T-helper 17 cell (primary cell): ENCODE measurements around the gene TSPAN14. TPM values are rescaled to one million over a fixed set of nuclear protein-coding genes. Genes with fewer than 3 reads are reported as not detected.

Source experiments
- ATAC-seq: fragments of 150-1000 bp; cut with Tn5 transposase; 2 replicates; pipeline ENCODE4 v1.10.0; 2021; ENCODE audit warnings: mild to moderate bottlenecking, moderate library complexity
- DNase-seq, 3 donors: peaks; one replicate each; pipeline versions ENCODE4 v3.0.0 to v3.0.0-alpha.2; 2020 to 2021
- H3K9me3 ChIP-seq: one replicate; pipeline ENCODE4 v1.7.0; 2013; ENCODE audit warnings: low read length, mild to moderate bottlenecking; ENCODE audit not compliant: control insufficient read depth, poor library complexity, severe bottlenecking
- H3K27ac Mint-ChIP-seq: one replicate; pipeline ENCODE4 v1.8.0; 2022; ENCODE audit warnings: mild to moderate bottlenecking, moderate library complexity, mixed read lengths
- H3K27me3 Mint-ChIP-seq: one replicate; pipeline ENCODE4 v1.8.0; 2022; ENCODE audit warnings: mixed read lengths
- H3K36me3 Mint-ChIP-seq: one replicate; pipeline ENCODE4 v1.8.0; 2022; ENCODE audit warnings: low read depth, mixed read lengths
- H3K4me1 Mint-ChIP-seq: one replicate; pipeline ENCODE4 v1.8.0; 2022; ENCODE audit warnings: mild to moderate bottlenecking, mixed read lengths
- H3K4me3 Mint-ChIP-seq: one replicate; pipeline ENCODE4 v1.8.0; 2022; ENCODE audit warnings: mild to moderate bottlenecking, moderate library complexity, mixed read lengths
- total RNA-seq, 4 donors: library from RNA in 2 of 4; stranded (reverse) in 2 of 4; gene quantifications; one replicate each; pipeline ENCODE4 v1.2.3 and lab custom pipeline; 2022 to 2026

TSPAN14 gene
- total RNA-seq, 2 donors from 2014 or later = 118 to 139 TPM

DNA sequence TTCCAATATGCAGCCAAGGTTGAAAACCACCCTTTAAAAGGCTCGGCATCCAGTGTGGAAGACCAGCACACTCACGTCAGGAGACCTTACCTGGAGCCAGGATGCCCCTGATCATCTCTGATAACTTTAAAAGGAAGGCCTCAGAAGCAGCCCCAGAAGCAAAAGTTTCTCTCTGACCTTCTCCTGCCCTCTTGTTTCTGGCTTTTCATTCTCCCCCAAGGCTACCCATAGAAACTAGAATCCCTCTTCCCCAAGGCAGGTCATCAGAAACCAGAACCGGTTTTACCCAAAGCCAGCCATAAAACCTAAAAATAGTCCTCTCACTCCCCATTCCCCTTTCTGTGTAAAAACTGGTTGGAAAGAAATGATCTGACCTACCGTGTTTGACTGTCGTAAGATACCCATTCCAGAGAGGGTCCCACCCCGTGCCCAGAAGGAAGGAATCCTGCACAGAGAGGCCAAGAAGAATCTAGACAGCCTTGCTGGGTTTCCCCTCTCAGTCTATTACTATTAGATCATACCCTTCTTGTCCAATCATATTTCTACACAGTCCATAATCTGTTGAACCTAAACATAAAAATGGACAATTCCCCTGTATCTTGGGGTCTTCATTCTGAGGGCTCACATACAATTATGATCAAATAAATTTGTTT lies 17.5 kb upstream of the TSPAN14 start:
- Mint-ChIP-seq H3K36me3 (peaks cover 2% of the 10 kb centered on the region), H3K27me3 (peaks cover 26% of the 10 kb centered on the region), H3K27ac (no peak overlapping the region), H3K4me3 (no peak overlapping the region), H3K4me1 (peaks cover 3% of the 10 kb centered on the region)
- ATAC-seq (no peak), DNase-seq (no peak)
- no peaks in the 10 kb centered on the region for H3K9me3 ChIP-seq

DNA sequence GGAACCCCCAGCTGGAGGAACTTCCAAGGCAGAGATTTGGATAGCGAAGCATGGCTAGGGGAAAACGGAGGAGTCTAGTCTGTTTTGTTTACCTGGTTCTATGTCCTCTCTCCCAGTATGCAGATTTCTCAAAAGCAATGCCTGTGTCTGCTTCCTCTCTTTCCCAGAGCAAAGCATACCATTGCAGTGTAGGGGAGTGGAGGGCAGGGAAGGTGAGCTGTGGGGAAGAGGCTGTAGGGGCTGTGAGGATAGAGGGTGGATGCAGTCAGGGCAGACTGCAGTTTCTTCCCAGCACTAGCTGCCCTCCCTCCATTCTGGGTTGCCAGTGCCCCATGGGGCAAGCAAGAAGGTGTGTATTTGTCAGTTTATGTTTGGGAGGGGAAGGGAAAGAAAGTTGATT lies 16.9 kb upstream of the TSPAN14 start:
- Mint-ChIP-seq H3K27me3 (peaks cover 26% of the 10 kb centered on the region), H3K4me1 (peaks cover 3% of the 10 kb centered on the region), H3K36me3 (peaks cover 2% of the 10 kb centered on the region), H3K27ac (no peak overlapping the region), H3K4me3 (no peak overlapping the region)
- DNase-seq (no peak), ATAC-seq (no peak)
- H3K9me3 ChIP-seq = no peaks in the 10 kb centered on the region

DNA sequence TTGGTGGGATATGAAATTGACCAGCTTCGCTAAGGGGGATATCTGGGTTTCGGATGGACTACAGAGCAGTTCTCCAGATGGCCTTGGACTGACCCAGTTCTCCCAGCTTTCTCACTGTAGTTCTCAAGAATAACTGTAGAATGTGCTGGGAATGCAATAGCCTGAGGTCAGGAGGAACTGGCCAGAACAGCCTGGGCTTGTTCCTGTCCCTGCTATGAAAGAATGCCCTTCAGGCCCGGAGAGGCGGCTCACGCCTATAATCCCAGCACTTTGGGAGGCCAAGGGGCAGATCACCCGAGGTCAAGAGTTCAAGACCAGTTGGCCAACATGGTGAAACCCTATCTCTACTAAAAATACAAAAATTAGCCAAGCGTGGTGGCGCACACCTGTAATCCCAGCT lies 12.3 kb upstream of the TSPAN14 start:
- no peak for ATAC-seq
- H3K27me3 Mint-ChIP-seq = peaks cover 22% of the 10 kb centered on the region
- H3K36me3 Mint-ChIP-seq = peaks cover 2% of the 10 kb centered on the region
- H3K4me3 Mint-ChIP-seq = no peak overlapping the region
- H3K4me1 Mint-ChIP-seq = peaks cover 29% of the 10 kb centered on the region
- no peak overlapping the region for H3K27ac Mint-ChIP-seq
- H3K9me3 ChIP-seq = no peaks in the 10 kb centered on the region
- no peak for DNase-seq

DNA sequence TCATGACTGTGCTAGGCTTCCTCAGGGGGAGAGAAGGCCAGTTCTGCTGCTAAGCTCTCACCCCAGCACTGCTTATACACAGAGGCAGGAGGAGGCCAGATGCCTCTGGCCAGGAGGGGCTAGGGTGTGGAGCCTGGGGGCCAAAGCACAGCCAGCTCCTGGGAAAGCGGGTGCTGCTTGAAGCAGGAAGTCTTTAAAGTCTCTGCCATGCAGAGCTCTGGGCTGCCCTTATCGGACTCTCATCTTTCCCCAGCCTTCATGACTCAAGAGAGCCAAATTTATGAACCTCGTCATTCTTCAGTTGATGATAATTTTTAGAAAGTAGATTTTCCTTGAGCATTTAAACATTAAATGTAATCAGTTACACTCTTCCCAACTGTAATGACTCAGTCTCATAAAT lies 11.2 kb upstream of the TSPAN14 start:
- Mint-ChIP-seq H3K36me3 (peaks cover under 1% of the 10 kb centered on the region), H3K27ac (no peak overlapping the region), H3K27me3 (peaks cover 11% of the 10 kb centered on the region), H3K4me1 (peaks cover 33% of the 10 kb centered on the region), H3K4me3 (no peak overlapping the region)
- DNase-seq = no peak
- no peaks in the 10 kb centered on the region for H3K9me3 ChIP-seq
- ATAC-seq = no peak

DNA sequence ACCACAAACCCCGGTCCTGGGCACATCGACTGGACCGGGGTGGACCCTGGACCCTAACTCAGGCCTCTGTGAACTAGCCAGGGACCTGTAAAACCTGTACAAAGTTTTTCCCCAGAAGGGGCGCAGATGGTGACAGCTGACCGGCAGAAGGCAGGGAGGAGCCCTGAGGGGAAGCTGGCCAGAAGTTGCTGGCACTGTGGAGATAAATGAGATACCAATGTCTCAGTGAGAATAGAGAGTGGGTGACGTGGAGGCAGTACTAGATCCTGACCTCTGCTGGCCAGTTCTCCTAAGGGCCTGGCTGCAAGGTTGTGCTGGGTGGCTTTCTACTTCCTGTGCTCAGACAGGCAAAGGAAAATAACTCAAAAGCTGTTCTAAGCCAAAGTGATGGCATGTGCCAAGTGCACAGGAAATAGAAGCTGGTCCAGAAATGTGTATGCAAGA lies 10.6 kb upstream of the TSPAN14 start:
- H3K9me3 ChIP-seq = no peaks in the 10 kb centered on the region
- peak overlapping the region; percentile 78 for H3K27ac Mint-ChIP-seq
- no peak for DNase-seq
- peak; percentile 26 for ATAC-seq
- H3K27me3 Mint-ChIP-seq = peaks cover 4% of the 10 kb centered on the region
- peaks cover 38% of the 10 kb centered on the region for H3K4me1 Mint-ChIP-seq
- H3K4me3 Mint-ChIP-seq = no peak overlapping the region
- H3K36me3 Mint-ChIP-seq = no peaks in the 10 kb centered on the region

DNA sequence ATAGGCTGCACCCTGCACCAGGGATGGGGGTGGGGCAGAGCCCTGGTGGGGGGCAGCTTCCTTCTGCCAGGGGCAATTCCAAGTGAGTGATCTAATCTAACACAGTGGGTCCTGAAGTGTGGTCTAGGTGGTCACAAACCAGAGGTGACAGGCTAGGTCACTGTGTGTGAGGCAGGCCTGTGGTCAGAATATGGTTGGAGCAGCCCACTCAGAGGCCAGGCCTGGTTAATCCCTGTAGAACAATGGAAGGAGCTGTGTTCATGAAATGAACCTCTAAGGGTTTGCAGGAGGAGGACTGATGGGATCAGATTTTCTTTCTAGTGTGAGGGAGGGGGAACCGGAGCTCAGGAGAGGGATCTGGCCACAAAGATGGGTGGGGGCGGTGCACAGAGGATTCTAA lies 10.0 kb upstream of the TSPAN14 start:
- peak overlapping the region; percentile 78 for H3K27ac Mint-ChIP-seq
- no peaks in the 10 kb centered on the region for H3K36me3 Mint-ChIP-seq
- H3K27me3 Mint-ChIP-seq = peaks cover 4% of the 10 kb centered on the region
- no peaks in the 10 kb centered on the region for H3K9me3 ChIP-seq
- no peak for ATAC-seq
- H3K4me3 Mint-ChIP-seq = peak overlapping the region; percentile 12
- H3K4me1 Mint-ChIP-seq = peaks cover 39% of the 10 kb centered on the region
- DNase-seq = no peak

DNA sequence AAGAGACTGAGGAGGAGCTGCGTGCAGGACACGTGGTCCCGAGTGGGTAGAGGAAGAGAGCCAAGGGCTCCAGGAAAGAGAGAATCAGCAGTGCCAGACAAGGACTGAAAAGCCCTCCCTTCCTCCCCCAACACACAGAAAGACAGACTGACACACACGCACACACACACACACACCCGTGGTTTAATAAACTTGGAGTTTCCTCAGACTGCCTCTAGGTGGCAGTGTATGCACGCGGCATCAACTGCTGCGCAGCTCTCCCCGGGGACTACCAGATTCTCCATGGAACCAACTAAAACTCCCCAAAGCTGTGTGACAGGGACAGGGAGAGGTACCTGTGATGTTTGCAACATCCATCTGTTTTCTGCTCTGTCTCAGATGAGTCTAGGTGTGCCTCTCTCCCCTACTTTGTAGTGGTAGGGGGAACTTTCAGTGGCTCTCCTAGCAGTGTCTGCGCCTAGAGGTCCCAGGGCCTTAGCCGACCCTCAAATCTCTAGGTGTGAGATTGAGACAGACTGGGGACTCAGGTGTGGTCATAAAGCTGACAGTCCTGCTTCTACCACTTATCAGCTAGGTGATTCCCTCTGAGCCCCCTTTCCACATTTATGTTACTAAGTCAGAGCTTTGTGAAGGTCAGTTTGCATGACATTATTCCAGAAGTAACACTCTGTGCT lies 9.3 kb upstream of the TSPAN14 start:
- Mint-ChIP-seq H3K27me3 (no peaks in the 10 kb centered on the region), H3K4me3 (peak overlapping the region; percentile 12), H3K27ac (peak overlapping the region; percentile 78), H3K4me1 (peaks cover 39% of the 10 kb centered on the region), H3K36me3 (no peaks in the 10 kb centered on the region)
- DNase-seq (no peak), ATAC-seq (peak; percentile 89)
- no peaks in the 10 kb centered on the region for H3K9me3 ChIP-seq

DNA sequence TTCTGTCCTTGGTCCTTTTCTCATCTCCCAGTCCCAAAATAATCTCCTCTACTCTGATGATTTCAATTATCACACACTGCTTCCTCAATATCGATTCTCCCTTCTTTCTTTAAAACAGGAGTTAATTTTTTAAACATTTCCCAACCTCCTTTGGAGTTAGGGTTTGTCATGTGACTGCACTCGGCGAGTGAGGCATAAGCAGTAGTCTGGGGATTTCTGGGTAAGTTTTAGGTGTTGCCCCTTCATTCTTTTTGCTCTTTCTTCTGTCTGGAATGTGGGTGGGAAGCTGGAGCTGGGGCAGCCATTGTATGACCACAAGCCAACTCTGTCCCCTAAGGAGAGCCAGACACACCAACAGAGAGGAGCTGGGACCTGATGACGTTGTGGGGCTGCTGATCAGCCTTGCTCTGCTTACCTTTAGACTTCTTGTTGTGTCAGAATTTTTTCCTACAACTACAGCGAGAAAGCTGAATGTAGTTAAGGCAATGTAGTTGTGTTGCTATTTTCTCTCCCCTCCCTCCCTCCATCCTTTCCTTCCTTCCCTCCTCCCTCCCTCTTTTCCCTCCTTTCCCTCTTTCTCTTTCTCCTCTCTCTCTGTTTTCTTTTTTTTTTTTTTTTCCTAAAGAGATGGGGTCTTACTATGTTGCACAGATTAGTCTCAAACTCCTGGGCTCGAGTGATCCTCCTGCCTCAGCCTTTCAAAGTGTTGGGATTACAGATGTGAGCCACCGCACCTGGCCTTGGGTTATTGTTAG lies 6.5 kb upstream of the TSPAN14 start:
- ATAC-seq (no peak), DNase-seq (no peak)
- H3K4me1 Mint-ChIP-seq = peaks cover 39% of the 10 kb centered on the region
- no peaks in the 10 kb centered on the region for H3K9me3 ChIP-seq
- H3K36me3 Mint-ChIP-seq = no peaks in the 10 kb centered on the region
- H3K27ac Mint-ChIP-seq = peak overlapping the region; percentile 90
- H3K4me3 Mint-ChIP-seq = no peak overlapping the region
- H3K27me3 Mint-ChIP-seq = no peaks in the 10 kb centered on the region

DNA sequence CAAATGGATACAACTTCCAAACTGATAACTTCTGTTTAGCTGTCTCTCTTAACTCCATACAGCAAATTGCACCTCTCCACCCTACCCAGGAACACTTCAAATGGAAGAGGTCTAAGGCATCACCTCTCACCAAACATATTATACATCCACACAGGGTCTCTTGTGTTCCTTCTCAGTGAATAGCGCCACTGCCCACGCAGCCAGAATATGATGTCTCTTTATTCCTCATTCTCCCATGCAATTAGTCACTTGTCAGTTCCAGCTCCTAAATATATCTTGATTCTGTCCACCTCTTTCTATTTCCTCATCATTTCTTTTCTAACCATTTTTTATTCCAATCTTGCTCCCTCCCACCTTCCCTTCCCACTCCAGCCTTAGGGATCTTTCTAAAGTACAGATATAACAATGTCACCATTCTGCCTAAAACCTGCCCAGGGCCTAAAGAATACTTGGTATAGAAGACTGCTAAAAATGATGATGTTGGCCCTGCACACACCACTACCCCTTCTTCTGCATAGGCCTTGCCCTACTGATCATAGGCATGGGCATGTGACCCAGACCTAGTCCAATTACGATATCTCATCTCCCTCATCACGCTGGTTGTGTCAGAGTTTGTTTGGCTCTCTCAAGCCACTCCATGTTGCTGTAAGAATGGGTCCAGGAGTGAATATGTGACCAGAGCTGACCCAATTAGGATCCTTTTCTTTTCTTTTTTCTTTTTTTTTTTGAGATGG lies 5.7 kb upstream of the TSPAN14 start:
- Mint-ChIP-seq H3K4me1 (peaks cover 42% of the 10 kb centered on the region), H3K4me3 (no peak overlapping the region), H3K27ac (peak overlapping the region; percentile 90), H3K36me3 (no peaks in the 10 kb centered on the region), H3K27me3 (no peaks in the 10 kb centered on the region)
- DNase-seq = no peak
- no peak for ATAC-seq
- H3K9me3 ChIP-seq = no peaks in the 10 kb centered on the region

DNA sequence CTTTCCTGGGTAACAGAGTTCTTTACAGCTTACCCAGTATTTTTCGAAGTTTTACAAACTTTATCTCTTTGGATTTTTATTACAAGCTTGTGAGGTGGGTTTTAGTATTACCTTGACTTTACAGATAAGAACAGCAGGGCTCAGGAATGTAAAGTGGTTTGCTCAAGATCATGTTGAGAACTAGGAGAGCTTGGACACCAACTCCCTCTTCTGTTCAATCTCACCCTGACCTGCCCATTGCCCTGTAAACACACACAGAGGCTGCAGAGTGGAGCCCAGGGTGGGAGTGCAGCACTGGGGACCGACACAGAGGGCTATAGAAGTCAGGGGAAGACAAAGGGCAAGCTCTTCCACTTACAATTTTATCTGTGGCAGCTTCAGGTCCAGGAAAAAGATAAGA lies 4.6 kb upstream of the TSPAN14 start:
- ATAC-seq (no peak), DNase-seq (no peak)
- Mint-ChIP-seq H3K27ac (peak overlapping the region; percentile 72), H3K36me3 (no peaks in the 10 kb centered on the region), H3K4me3 (no peak overlapping the region), H3K4me1 (peaks cover 37% of the 10 kb centered on the region), H3K27me3 (no peaks in the 10 kb centered on the region)
- no peaks in the 10 kb centered on the region for H3K9me3 ChIP-seq

DNA sequence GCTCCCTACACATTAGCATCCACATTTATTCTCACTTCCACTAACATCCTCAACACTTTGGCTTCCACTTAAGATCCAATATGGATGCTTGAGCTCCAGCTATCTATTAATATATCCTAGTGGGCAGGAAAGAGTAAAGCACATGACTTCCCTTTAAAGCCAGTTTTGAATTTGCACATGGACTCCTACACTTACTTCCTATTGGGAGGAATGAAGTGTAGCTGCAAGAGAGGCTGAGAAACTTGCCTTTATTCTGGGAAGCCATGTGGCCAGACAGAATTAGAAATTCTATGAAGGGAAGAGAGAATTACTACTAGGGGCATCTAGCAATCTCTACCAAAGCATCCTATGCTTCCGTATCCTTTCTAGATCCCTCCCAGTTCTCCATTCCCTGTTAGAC lies 3.0 kb upstream of the TSPAN14 start:
- Mint-ChIP-seq H3K4me1 (peaks cover 33% of the 10 kb centered on the region), H3K36me3 (peaks cover 3% of the 10 kb centered on the region), H3K27ac (no peak overlapping the region), H3K27me3 (no peaks in the 10 kb centered on the region), H3K4me3 (no peak overlapping the region)
- H3K9me3 ChIP-seq = no peaks in the 10 kb centered on the region
- DNase-seq = no peak
- ATAC-seq = no peak

DNA sequence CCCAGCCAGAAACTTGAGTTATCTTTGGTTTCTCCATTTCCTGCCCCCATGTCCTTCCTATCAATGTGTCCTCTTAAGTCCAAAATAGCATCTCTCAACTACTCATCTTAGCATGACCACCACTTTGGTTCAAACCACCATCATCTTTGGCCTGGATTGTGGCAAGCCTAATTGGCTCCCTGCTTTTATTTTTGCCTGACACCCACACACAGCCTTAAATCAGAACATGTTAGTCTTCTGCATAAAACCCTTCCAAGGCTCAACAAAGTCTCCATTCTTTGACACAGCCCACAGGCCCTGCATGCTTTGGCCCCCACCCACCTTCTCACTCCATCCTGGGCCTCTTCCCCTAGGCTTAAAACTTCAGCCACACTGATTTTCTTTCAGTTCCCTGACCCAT lies 2.0 kb upstream of the TSPAN14 start:
- H3K9me3 ChIP-seq = no peaks in the 10 kb centered on the region
- peaks cover 3% of the 10 kb centered on the region for H3K36me3 Mint-ChIP-seq
- H3K4me3 Mint-ChIP-seq = no peak overlapping the region
- no peak for ATAC-seq
- no peaks in the 10 kb centered on the region for H3K27me3 Mint-ChIP-seq
- H3K4me1 Mint-ChIP-seq = peaks cover 31% of the 10 kb centered on the region
- no peak overlapping the region for H3K27ac Mint-ChIP-seq
- no peak for DNase-seq

DNA sequence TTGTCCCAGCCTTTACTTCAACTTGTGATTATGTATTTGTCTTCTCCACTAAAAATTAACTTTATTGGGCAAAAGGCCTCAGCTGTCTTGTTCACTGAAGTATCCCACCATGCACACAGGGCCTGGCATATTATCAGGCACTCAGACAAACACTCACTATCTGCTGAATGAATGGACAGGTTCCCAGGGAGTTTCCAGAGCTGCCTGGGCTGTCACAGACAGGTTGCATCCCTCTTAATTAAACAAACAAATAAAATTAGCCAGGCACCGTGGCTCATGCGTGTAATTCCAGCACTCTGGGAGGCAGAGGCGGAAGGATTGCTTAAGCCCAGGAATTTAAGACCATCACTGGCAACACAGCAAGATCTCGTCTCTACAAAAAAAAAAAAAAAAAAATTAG lies 1.5 kb upstream of the TSPAN14 start:
- Mint-ChIP-seq H3K27ac (no peak overlapping the region), H3K36me3 (peaks cover 3% of the 10 kb centered on the region), H3K4me3 (no peak overlapping the region), H3K27me3 (no peaks in the 10 kb centered on the region), H3K4me1 (peaks cover 27% of the 10 kb centered on the region)
- DNase-seq = no peak
- H3K9me3 ChIP-seq = no peaks in the 10 kb centered on the region
- ATAC-seq = no peak
